B cell (primary cell): ENCODE measurements around the gene TMEM132D. TPM values are rescaled to one million over a fixed set of nuclear protein-coding genes. Genes with fewer than 3 reads are reported as not detected.

ENCODE experiments used
- ATAC-seq: fragments of 200-7000 bp; cut with Tn5 transposase; one replicate; pipeline ENCODE4 v1.10.0; 2021; ENCODE audit warnings: low read depth, mild to moderate bottlenecking, moderate number of reproducible peaks, moderate library complexity
- CTCF ChIA-PET: fragments of 350-600 bp; sonication (Branson Sonifier 250); formaldehyde crosslinking; loops from one replicate; lab custom pipeline; 2021; ENCODE audit warnings: antibody characterized with exemption, inconsistent platforms; lab: Charles Lee
- POLR2A ChIA-PET: fragments of 350-600 bp; sonication (Branson Sonifier 250); formaldehyde crosslinking; loops from one replicate; lab custom pipeline; 2021; ENCODE audit warnings: antibody characterized with exemption; lab: Charles Lee
- DNase-seq: peaks from one replicate; pipeline ENCODE4 v3.0.0; 2013
- H2AFZ ChIP-seq: 2 replicates; pipeline ENCODE4 v1.6.1; 2012; ENCODE audit warnings: mild to moderate bottlenecking, low read depth, low read length; ENCODE audit not compliant: insufficient read depth, poor library complexity, severe bottlenecking
- H3K27ac ChIP-seq, 2 donors: 1 replicate in 1 of 2; 2 replicates in 1 of 2; pipeline ENCODE4 v1.5.1; 2012 to 2013; ENCODE audit warnings: low read length in 2 of 2, mild to moderate bottlenecking in 2 of 2, moderate library complexity in 1 of 2
- H3K27me3 ChIP-seq, 4 experiments: fragments of 200-600 bp in 1 of 4; sonication (generic) in 1 of 4; replicated peaks in 1 of 4; 1 replicate in 2 of 4; 2 replicates in 2 of 4; pipeline versions ENCODE4 v1.6.1 to v1.7.0; 2013 to 2016; ENCODE audit warnings: low read length in 3 of 4, mild to moderate bottlenecking in 2 of 4, mixed read lengths in 1 of 4, moderate library complexity in 1 of 4; ENCODE audit not compliant: insufficient read depth in 4 of 4, control insufficient read depth in 3 of 4; ENCODE audit errors: control extremely low read depth in 1 of 4
- H3K36me3 ChIP-seq, 2 experiments: replicated peaks in 1 of 2; 1 replicate in 1 of 2; 2 replicates in 1 of 2; pipeline versions ENCODE4 v1.6.1 to v1.7.1; 2013; ENCODE audit warnings: low read length in 1 of 2; ENCODE audit not compliant: insufficient read depth in 2 of 2, control insufficient read depth in 1 of 2; ENCODE audit errors: control extremely low read depth in 1 of 2, extremely low read depth in 1 of 2
- H3K4me1 ChIP-seq, 2 donors: fragments of 200-600 bp in 1 of 2; sonication (generic) in 1 of 2; 1 replicate in 1 of 2; 2 replicates in 1 of 2; pipeline versions ENCODE4 v1.5.1 to v1.6.1; 2013 to 2017; ENCODE audit warnings: low read length in 2 of 2; ENCODE audit not compliant: control insufficient read depth in 2 of 2, insufficient read depth in 2 of 2
- H3K4me2 ChIP-seq: replicated peaks from 2 replicates; pipeline ENCODE3; 2012; ENCODE audit warnings: mild to moderate bottlenecking, low read depth, low read length; ENCODE audit not compliant: poor library complexity, severe bottlenecking
- H3K4me3 ChIP-seq, 5 experiments: fragments of 200-600 bp in 1 of 5; sonication (generic) in 1 of 5; 1 replicate in 3 of 5; 2 replicates in 2 of 5; pipeline versions ENCODE4 v1.5.1 to v1.7.0; 2011 to 2016; ENCODE audit warnings: low read length in 4 of 5, mild to moderate bottlenecking in 4 of 5, low read depth in 2 of 5, control low read depth in 1 of 5, moderate library complexity in 1 of 5; ENCODE audit not compliant: insufficient read depth in 1 of 5; ENCODE audit errors: control extremely low read depth in 1 of 5, extremely low read depth in 1 of 5
- H3K79me2 ChIP-seq: fragments of 200-600 bp; sonication (generic); one replicate; pipeline ENCODE4 v1.6.0; 2016; ENCODE audit warnings: low read length; ENCODE audit not compliant: control insufficient read depth, insufficient read depth
- H3K9ac ChIP-seq: fragments of 200-600 bp; sonication (generic); 2 replicates; pipeline ENCODE4 v1.6.1; 2017; ENCODE audit warnings: mild to moderate bottlenecking, low read length, moderate library complexity
- H3K9me3 ChIP-seq, 3 donors: one replicate each; pipeline versions ENCODE4 v1.6.1 to v1.7.1; 2013; ENCODE audit warnings: low read length in 2 of 3; ENCODE audit not compliant: control insufficient read depth in 2 of 3, insufficient read depth in 1 of 3; ENCODE audit errors: control extremely low read depth in 1 of 3
- H4K20me1 ChIP-seq: 2 replicates; pipeline ENCODE4 v1.6.0; 2012; ENCODE audit warnings: mild to moderate bottlenecking, low read length; ENCODE audit not compliant: insufficient read depth, control insufficient read depth, poor library complexity, severe bottlenecking
- H3K27ac Mint-ChIP-seq: one replicate; pipeline ENCODE4 v1.8.0; 2021; ENCODE audit warnings: mixed read lengths
- H3K27me3 Mint-ChIP-seq: one replicate; pipeline ENCODE4 v1.8.0; 2021; ENCODE audit warnings: mixed read lengths
- H3K4me1 Mint-ChIP-seq: one replicate; pipeline ENCODE4 v1.8.0; 2021; ENCODE audit warnings: mixed read lengths
- H3K4me3 Mint-ChIP-seq: one replicate; pipeline ENCODE4 v1.8.0; 2021; ENCODE audit warnings: mixed read lengths
- H3K9me3 Mint-ChIP-seq: one replicate; pipeline ENCODE4 v1.8.0; 2022; ENCODE audit warnings: mixed read lengths; ENCODE audit not compliant: insufficient read depth
- CTCF ChIP-seq: fragments of 200-600 bp; IDR thresholded peaks from one replicate; pipeline ENCODE4 v1.8.0; 2022; ENCODE audit warnings: antibody characterized with exemption, mild to moderate bottlenecking
- EZH2 ChIP-seq: IDR thresholded peaks from 2 replicates; pipeline ENCODE4 v1.6.1; 2012; ENCODE audit warnings: borderline replicate concordance, low read depth, mild to moderate bottlenecking, moderate library complexity, low read length; ENCODE audit not compliant: insufficient read depth, poor library complexity, severe bottlenecking
- WGBS: methylation state at CpG from one replicate; pipeline ENCODE4 v1.1.5; 2013; ENCODE audit warnings: missing lambda C conversion rate; ENCODE audit not compliant: insufficient coverage; 5-methylcytosine and 5-hydroxymethylcytosine counted together
- intact Hi-C: fragments of 100-400 bp; cut with micrococcal nuclease; formaldehyde crosslinking; loops from one replicate; pipeline ENCODE4 v1.10.0; 2022
- polyA plus RNA-seq: library from polyadenylated mRNA; depleted of rRNA; stranded (reverse); fragments of >200 nt; gene quantifications from 2 replicates; pipeline ENCODE4 v1.2.3, GENCODE V29; 2012
- total RNA-seq, 2 donors: library from RNA; stranded (reverse); fragments of 120-200 nt in 1 of 2; gene quantifications; 1 replicate in 1 of 2; 2 replicates in 1 of 2; pipeline versions ENCODE4 v1.2.3 to v1.2.4, GENCODE V29; 2013 to 2022

The TMEM132D gene
- total and polyA plus RNA-seq, 2 donors (not counting 1 experiment from before 2014, with no cell fraction given) = not detected

GRCh38 chr12:129372348-129372747 lies 531.5 kb downstream of the TMEM132D start:
- Histone ChIP-seq H3K4me1 (no peaks in the 10 kb centered on the region), H4K20me1 (no peaks in the 10 kb centered on the region), H3K9me3 (peaks cover 0 to 6% (median 0%) of the 10 kb centered on the region in 3 donors), H3K27ac (no peak overlapping the region), H3K4me3 (no peak overlapping the region), H3K36me3 (no peaks in the 10 kb centered on the region), H2AFZ (no peak overlapping the region), H3K27me3 (no peaks in the 10 kb centered on the region), H3K9ac (no peak overlapping the region), H3K4me2 (no peak overlapping the region), H3K79me2 (no peaks in the 10 kb centered on the region)
- DNase-seq (no peak), ATAC-seq (no peak)
- H3K9me3 Mint-ChIP-seq = peaks cover 4% of the 10 kb centered on the region
- no peaks in the 10 kb centered on the region for H3K27me3 Mint-ChIP-seq
- no peak overlapping the region for H3K4me3 Mint-ChIP-seq
- POLR2A ChIA-PET = no interaction called here
- H3K4me1 Mint-ChIP-seq = no peaks in the 10 kb centered on the region
- CTCF ChIA-PET = no interaction called here
- H3K27ac Mint-ChIP-seq = no peak overlapping the region
- TF ChIP-seq EZH2 (no peak), CTCF (no peak)
- intact Hi-C loops = no loop called here
- WGBS = no CpG with 5 or more reads among the region's 2 CpGs

GRCh38 chr12:129371268-129371667 lies 532.6 kb downstream of the TMEM132D start:
- DNase-seq (no peak), ATAC-seq (no peak)
- POLR2A ChIA-PET = no interaction called here
- intact Hi-C loops = no loop called here
- Histone ChIP-seq H4K20me1 (no peaks in the 10 kb centered on the region), H3K79me2 (no peaks in the 10 kb centered on the region), H3K36me3 (no peaks in the 10 kb centered on the region), H3K4me2 (no peak overlapping the region), H3K9me3 (peaks cover 0 to 16% (median 0%) of the 10 kb centered on the region in 3 donors), H3K27ac (no peak overlapping the region), H3K4me1 (no peaks in the 10 kb centered on the region), H3K27me3 (no peaks in the 10 kb centered on the region), H3K9ac (no peak overlapping the region), H2AFZ (no peak overlapping the region), H3K4me3 (no peak overlapping the region)
- no peaks in the 10 kb centered on the region for H3K27me3 Mint-ChIP-seq
- peaks cover 7% of the 10 kb centered on the region for H3K9me3 Mint-ChIP-seq
- TF ChIP-seq EZH2 (no peak), CTCF (no peak)
- CTCF ChIA-PET = no interaction called here
- no peak overlapping the region for H3K4me3 Mint-ChIP-seq
- no peaks in the 10 kb centered on the region for H3K4me1 Mint-ChIP-seq
- no peak overlapping the region for H3K27ac Mint-ChIP-seq
- whole genome bisulfite sequencing = 74% methylated on average over 4 of the region's 4 CpGs
